Thoracic aorta (tissue), 2 donors: ENCODE measurements around the gene TGFB1. TPM values are rescaled to one million over a fixed set of nuclear protein-coding genes. Genes with fewer than 3 reads are reported as not detected.

Experiments
- ATAC-seq: fragments of 150-250 bp; one replicate; pipeline ENCODE4 v1.8.0; 2017; ENCODE audit warnings: low read depth; ENCODE audit not compliant: insufficient number of reproducible peaks, low FRiP score
- DNase-seq: peaks from one replicate; pipeline ENCODE4 v3.0.0-alpha.2; 2020; ENCODE audit warnings: low spot score
- H3K27ac ChIP-seq, 2 donors: fragments of 200-600 bp; sonication (generic); 1 replicate in 1 of 2; 2 replicates in 1 of 2; pipeline ENCODE4 v1.5.1; 2016; ENCODE audit warnings: mild to moderate bottlenecking in 2 of 2, moderate library complexity in 2 of 2
- H3K27me3 ChIP-seq: fragments of 200-600 bp; sonication (generic); replicated peaks from 2 replicates; pipeline ENCODE4 v1.6.0; 2016; ENCODE audit warnings: mild to moderate bottlenecking; ENCODE audit not compliant: insufficient read depth
- H3K36me3 ChIP-seq: fragments of 200-600 bp; sonication (generic); one replicate; pipeline ENCODE4 v1.5.1; 2016
- H3K4me1 ChIP-seq, 2 donors: fragments of 200-600 bp; sonication (generic); 1 replicate in 1 of 2; 2 replicates in 1 of 2; pipeline versions ENCODE4 v1.5.1 to v1.6.0; 2016; ENCODE audit warnings: low read depth in 2 of 2, mild to moderate bottlenecking in 1 of 2; ENCODE audit not compliant: control insufficient read depth in 1 of 2
- H3K4me3 ChIP-seq: fragments of 200-600 bp; sonication (generic); 2 replicates; pipeline ENCODE4 v1.5.1; 2016; ENCODE audit warnings: mild to moderate bottlenecking
- H3K9me3 ChIP-seq: fragments of 200-600 bp; sonication (generic); 2 replicates; pipeline ENCODE4 v1.5.1; 2016
- total RNA-seq, 2 donors: library from RNA; depleted of rRNA; stranded (reverse); fragments of >200 nt; gene quantifications; one replicate each; pipeline versions ENCODE4 v1.1.0 to v1.2.3, GENCODE V29; 2016
- TF ChIP-seq, protein P1 (sequence below): fragments of 200-600 bp; sonication (generic); IDR thresholded peaks from one replicate; pipeline ENCODE4 v1.5.1; 2019; ENCODE audit warnings: antibody characterized with exemption

Gene TGFB1
- total RNA-seq = 10 to 100 TPM; 55.1 to 69.6 TPM

DNA sequence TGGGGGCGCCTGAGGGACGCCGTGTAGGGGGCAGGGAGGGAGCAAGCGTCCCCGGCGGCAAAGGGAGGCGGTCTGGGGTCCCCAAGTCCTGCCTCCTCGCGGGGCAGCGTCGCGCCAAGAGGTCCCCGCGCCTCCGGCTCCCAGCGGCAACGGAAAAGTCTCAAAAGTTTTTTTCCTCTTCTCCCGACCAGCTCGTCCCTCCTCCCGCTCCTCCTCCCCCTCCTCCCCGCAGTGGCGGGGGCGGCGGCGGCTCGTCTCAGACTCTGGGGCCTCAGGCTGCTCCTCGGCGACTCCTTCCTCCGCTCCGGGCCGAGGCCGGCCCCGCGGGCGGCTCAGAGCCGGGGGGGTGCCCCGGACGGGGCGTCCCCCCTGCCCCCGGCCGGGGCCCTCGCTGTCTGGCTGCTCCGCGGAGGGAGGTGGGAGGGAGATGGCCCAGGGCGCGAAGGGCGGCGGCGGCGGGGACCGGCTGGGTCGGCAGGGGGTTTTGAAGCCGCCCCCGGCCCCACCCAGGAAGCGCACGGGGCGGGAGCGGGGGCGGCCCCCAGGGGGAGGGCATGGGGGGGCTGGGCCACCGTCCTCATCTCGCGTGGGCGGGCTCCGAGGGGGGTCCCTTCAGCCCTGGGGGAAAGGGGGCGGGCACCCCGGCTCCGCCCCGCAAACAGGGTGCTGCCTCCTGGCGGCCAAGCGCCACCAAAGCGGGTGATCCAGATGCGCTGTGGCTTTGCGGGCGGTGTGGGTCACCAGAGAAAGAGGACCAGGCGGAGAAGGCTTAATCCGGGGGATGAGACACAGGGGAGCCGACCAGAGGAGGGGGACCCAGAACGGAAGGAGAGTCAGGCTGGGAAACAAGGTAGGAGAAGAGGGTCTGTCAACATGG, at the start of gene TGFB1:
TGFB1 (minus strand) TSS at position 457 of the 877 bp plus-strand sequence. CDS start 878 bp downstream, outside the sequence.
- H3K4me3 ChIP-seq = peak within 1 kb of the TSS; percentile 98
- ATAC-seq (peak; percentile 46), DNase-seq (peak; percentile 49)
- H3K27me3 ChIP-seq = no peaks in the 10 kb centered on the region
- H3K27ac ChIP-seq = peak within 1 kb of the TSS; percentile 79 to 89
- no peaks in the 10 kb centered on the region for H3K9me3 ChIP-seq
- H3K4me1 ChIP-seq = peaks cover 0 to 20% of the 10 kb centered on the region in 2 donors
- no peaks in the 10 kb centered on the region for H3K36me3 ChIP-seq
- TF ChIP-seq, protein P1, sequence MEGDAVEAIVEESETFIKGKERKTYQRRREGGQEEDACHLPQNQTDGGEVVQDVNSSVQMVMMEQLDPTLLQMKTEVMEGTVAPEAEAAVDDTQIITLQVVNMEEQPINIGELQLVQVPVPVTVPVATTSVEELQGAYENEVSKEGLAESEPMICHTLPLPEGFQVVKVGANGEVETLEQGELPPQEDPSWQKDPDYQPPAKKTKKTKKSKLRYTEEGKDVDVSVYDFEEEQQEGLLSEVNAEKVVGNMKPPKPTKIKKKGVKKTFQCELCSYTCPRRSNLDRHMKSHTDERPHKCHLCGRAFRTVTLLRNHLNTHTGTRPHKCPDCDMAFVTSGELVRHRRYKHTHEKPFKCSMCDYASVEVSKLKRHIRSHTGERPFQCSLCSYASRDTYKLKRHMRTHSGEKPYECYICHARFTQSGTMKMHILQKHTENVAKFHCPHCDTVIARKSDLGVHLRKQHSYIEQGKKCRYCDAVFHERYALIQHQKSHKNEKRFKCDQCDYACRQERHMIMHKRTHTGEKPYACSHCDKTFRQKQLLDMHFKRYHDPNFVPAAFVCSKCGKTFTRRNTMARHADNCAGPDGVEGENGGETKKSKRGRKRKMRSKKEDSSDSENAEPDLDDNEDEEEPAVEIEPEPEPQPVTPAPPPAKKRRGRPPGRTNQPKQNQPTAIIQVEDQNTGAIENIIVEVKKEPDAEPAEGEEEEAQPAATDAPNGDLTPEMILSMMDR = peak; percentile 91

DNA sequence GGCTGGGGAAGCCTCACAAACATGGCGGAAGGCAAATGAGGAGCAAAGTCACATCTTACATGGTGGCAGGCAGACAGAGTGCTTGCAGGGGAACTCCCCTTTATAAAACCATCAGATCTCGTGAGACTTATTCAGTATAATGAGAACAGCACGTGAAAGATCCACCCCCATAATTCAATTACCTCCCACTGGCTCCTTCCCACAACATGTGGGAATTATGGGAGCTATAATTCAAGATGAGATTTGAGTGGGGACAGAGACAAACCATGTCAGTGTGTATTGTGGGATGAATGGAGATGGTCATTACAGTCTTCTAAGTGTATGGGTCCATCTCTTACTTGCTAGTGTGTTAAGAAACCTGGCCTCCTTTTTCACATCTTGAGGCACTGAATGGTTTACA, 48.3 kb upstream of the TGFB1 start:
- ATAC-seq (no peak), DNase-seq (no peak)
- H3K4me3 ChIP-seq = no peak overlapping the region
- peaks cover 9 to 11% of the 10 kb centered on the region in 2 donors for H3K4me1 ChIP-seq
- TF ChIP-seq, protein P1 = no peak
- H3K36me3 ChIP-seq = no peaks in the 10 kb centered on the region
- H3K9me3 ChIP-seq = no peaks in the 10 kb centered on the region
- no peak overlapping the region for H3K27ac ChIP-seq
- no peaks in the 10 kb centered on the region for H3K27me3 ChIP-seq

DNA sequence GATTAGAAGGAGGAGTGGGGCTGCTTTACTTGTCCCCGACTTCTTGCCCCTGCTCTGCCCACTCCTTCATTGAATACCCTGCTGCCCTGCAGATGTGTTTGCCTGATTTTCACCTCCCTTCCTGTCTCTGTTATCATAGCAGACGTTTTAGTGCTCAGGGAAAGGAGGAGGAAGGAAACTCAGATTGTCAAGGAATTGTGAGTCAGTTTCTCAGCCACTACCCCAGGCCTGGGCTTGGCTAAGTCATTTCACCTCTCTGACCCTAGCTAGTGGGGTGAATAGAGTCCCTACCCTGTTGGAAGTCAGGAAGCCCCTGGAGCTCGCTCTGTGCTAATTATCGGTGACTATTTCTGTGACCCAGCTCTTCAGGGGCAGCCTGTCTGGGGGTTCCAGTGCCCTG, 47.8 kb upstream of the TGFB1 start:
- DNase-seq = no peak
- no peak overlapping the region for H3K27ac ChIP-seq
- no peaks in the 10 kb centered on the region for H3K9me3 ChIP-seq
- no peak for ATAC-seq
- peaks cover 10 to 11% of the 10 kb centered on the region in 2 donors for H3K4me1 ChIP-seq
- TF ChIP-seq, protein P1 = no peak
- H3K27me3 ChIP-seq = no peaks in the 10 kb centered on the region
- H3K36me3 ChIP-seq = no peaks in the 10 kb centered on the region
- no peak overlapping the region for H3K4me3 ChIP-seq

DNA sequence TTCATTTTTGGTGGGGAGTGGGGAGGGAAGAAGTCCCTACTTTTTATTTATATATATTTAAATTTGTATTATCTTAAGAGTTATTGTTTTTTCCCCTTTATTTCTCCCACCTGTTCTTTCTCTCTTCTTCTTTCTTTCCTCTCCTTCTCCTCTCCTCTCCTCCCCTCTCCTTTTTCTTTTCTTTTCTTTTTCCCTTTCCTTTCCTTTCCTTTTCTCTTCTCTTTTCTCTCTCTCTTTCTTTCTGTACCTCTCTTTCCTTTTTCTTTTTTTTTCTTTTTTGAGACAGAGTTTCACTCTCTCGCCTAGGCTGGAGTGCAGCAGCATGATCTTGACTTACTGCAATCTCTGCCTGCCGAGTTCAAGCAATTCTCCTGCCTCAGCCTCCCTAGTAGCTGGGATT, 45.8 kb upstream of the TGFB1 start:
- no peak overlapping the region for H3K27ac ChIP-seq
- no peaks in the 10 kb centered on the region for H3K9me3 ChIP-seq
- TF ChIP-seq, protein P1 = no peak
- no peak overlapping the region for H3K4me3 ChIP-seq
- DNase-seq (no peak), ATAC-seq (no peak)
- no peaks in the 10 kb centered on the region for H3K36me3 ChIP-seq
- peaks cover 13 to 17% of the 10 kb centered on the region in 2 donors for H3K4me1 ChIP-seq
- no peaks in the 10 kb centered on the region for H3K27me3 ChIP-seq

DNA sequence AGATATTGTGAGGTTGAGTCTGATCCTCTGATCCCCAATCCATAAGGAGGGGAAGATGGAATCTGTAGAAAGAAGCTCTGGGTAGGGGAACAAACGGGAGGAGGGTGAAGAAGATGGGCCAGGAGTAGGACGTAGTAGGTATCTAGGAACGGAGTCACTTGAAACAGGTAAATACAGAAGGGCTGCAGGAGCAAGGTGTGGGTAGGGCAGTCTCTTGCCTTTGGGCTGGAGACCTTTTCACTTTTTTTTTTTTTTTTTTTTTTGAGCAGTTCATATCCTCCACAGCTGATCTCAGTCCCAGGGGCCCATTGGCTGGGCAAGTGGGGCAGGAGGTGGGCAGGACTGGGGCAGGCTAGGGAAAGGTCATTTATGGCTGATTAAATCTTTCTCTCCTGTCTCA, 45.4 kb upstream of the TGFB1 start:
- Histone ChIP-seq H3K4me1 (peaks cover 13 to 17% of the 10 kb centered on the region in 2 donors), H3K27ac (no peak overlapping the region), H3K27me3 (no peaks in the 10 kb centered on the region), H3K36me3 (no peaks in the 10 kb centered on the region), H3K9me3 (no peaks in the 10 kb centered on the region), H3K4me3 (peak overlapping the region; percentile 95)
- ATAC-seq (no peak), DNase-seq (no peak)
- TF ChIP-seq, protein P1 = no peak
